ENCODE data around the gene CSTF1.

CSTF1 gene

GRCh38 chr20:56428881-56429280 lies 36.4 kb downstream of the CSTF1 start:
- no peak for DNase-seq (ENCODE audit: low read depth in 2 of 2)

GRCh38 chr20:56429502-56429901 lies 37.1 kb downstream of the CSTF1 start:
- DNase-seq (ENCODE audit: low read depth in 2 of 2): no peak

GRCh38 chr20:56429941-56430340 lies 37.5 kb downstream of the CSTF1 start:
- DNase-seq (ENCODE audit: low read depth in 2 of 2): no peak

GRCh38 chr20:56430461-56430860 lies 38.0 kb downstream of the CSTF1 start:
- no peak for DNase-seq (ENCODE audit: low read depth in 2 of 2)

- no peak for DNase-seq (ENCODE audit: low read depth in 2 of 2)
These were observed 38.5 kb downstream of the CSTF1 start for GRCh38 chr20:56430957-56431356.

GRCh38 chr20:56431471-56431870 lies 39.0 kb downstream of the CSTF1 start:
- no peak for DNase-seq (ENCODE audit: low read depth in 2 of 2)

- DNase-seq (ENCODE audit: low read depth in 2 of 2): no peak
These were observed 40.9 kb downstream of the CSTF1 start for GRCh38 chr20:56433221-56433879.

- peak; percentile 44 to 52 for DNase-seq (ENCODE audit: low read depth in 2 of 2)
These were observed 41.4 kb downstream of the CSTF1 start for GRCh38 chr20:56433880-56434255.

GRCh38 chr20:56437196-56437960 lies 44.9 kb downstream of the CSTF1 start:
- no peak for DNase-seq (ENCODE audit: low read depth in 2 of 2)

GRCh38 chr20:56438284-56438683 lies 45.8 kb downstream of the CSTF1 start:
- DNase-seq (ENCODE audit: low read depth in 2 of 2): no peak

GRCh38 chr20:56439771-56440291 lies 47.4 kb downstream of the CSTF1 start:
- DNase-seq (ENCODE audit: low read depth in 2 of 2): peak; percentile 100

GRCh38 chr20:56440346-56441007 lies 48.0 kb downstream of the CSTF1 start:
- no peak for DNase-seq (ENCODE audit: low read depth in 2 of 2)

GRCh38 chr20:56442389-56443365 lies 50.2 kb downstream of the CSTF1 start:
- no peak for DNase-seq (ENCODE audit: low read depth in 2 of 2)

GRCh38 chr20:56443654-56444540 lies 51.5 kb downstream of the CSTF1 start:
- no peak for DNase-seq (ENCODE audit: low read depth in 2 of 2)

GRCh38 chr20:56445130-56445529 lies 52.7 kb downstream of the CSTF1 start:
- no peak for DNase-seq (ENCODE audit: low read depth in 2 of 2)

- no peak for DNase-seq (ENCODE audit: low read depth in 2 of 2)
These were observed 53.1 kb downstream of the CSTF1 start for GRCh38 chr20:56445540-56445939.

GRCh38 chr20:56447227-56447626 lies 54.8 kb downstream of the CSTF1 start:
- DNase-seq (ENCODE audit: low read depth in 2 of 2): no peak

- no peak for DNase-seq (ENCODE audit: low read depth in 2 of 2)
These were observed 57.0 kb downstream of the CSTF1 start for GRCh38 chr20:56449459-56449858.

GRCh38 chr20:56451056-56451765 lies 58.8 kb downstream of the CSTF1 start:
- no peak for DNase-seq (ENCODE audit: low read depth in 2 of 2)

GRCh38 chr20:56453352-56453751 lies 60.9 kb downstream of the CSTF1 start:
- DNase-seq (ENCODE audit: low read depth in 2 of 2): no peak
